Raji (cell line): ENCODE measurements around the gene TAL2.
A peak's percentile ranks its signal among the peaks of the same experiment; 100 is the strongest.

Source experiments
- POLR2A ChIP-seq: IDR thresholded peaks from 2 replicates; pipeline ENCODE4 v1.6.1; 2011; ENCODE audit warnings: low read depth, low read length, control low read depth; ENCODE audit not compliant: insufficient read depth

TAL2 gene

DNA sequence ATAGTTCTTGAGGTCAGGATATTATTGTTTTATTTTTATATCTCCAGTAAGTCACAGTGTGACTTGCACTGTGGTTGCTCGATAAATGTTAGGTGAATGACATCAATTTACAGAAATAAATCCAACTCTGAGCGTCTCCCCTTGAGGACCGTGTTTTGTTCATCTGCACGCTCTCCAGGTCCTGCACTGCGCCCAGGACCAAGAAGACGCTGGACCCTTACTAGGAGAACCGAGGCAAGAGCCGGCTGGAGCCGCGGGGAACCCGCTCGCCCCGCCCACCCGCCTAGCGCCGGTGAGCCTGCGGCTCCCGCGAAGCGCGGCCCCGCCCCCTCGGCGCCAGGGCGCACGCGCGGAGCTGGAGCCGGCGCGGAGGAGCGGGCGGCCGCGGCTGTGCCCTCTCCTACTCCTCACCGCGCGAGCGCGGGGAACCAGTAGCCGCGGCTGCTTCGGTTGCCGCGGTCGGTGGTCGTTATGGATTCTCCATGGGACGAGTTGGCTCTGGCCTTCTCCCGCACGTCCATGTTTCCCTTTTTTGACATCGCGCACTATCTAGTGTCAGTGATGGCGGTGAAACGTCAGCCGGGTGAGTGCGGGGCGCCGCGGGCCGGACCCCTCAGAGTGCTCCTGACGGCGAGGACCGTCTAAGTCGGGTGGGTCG lies 32.1 kb downstream of the TAL2 start, which contains the start of gene TMEM38B:
Gene TMEM38B, plus strand, starts transcription at position 352 of the 658 bp plus-strand sequence. Its CDS starts 120 bp downstream, at position 472.
- peak; percentile 80 for TF ChIP-seq POLR2A

DNA sequence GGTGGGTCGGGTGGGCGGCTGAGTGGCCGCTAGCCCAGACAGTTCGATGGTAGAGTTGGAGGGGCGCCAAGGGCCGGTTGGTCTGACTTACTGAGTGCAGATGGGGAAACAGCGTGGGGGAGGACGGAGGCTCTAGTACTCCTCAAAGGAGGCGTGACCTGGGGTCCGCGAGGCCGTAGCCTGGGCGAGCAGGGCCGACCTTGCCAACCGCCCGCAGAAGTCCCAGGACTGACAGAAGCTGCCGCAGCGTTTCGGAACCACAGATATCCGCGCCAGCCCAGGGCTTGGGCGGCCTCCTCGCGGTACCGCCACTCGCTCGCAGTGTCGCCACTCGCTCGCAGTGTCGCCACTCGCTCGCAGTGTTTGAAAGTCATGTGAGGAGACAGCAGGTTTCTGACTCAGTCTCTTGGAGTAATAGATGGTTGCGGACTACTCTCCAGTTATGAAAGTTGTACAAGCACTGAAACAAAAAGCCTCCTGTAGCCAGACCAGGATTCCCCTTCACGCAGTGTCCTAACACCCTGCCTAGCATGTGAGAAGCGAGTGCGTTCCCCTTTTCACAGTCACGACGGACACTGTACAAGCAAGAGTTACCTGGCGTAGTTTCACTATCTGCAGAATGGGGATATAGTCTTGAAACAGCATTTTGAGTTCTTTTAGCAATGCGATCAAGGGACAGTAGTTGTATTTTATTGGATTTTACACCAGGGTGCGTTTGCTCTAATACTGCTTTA lies 32.8 kb downstream of the TAL2 start:
- TF ChIP-seq POLR2A: no peak

DNA sequence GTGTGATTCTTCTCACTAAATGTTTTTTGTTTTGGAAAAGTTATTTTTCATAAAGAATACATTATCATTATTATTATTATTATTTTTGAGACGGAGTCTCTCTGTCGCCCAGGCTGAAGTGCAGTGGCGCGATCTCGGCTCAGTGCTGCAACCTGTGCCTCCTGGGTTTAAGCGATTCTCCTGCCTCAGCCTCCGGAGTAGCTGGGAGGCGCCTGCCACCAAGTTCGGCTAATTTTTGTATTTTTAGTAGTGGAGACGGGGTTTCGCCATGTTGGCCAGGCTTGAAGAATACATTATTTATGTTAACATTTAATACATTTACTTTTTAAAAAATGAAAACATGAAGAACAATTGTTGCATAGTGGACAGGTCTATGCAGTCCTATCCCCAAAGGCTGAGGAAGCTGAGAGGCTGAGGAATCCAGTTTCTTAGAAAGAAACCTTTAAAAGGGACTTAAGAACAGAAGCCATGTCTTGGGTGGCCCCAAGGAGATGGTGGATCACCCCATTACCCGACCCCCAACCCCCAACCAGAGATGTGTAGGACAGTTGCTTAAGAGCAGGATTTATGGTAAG lies 34.0 kb downstream of the TAL2 start:
- TF ChIP-seq POLR2A: no peak

DNA sequence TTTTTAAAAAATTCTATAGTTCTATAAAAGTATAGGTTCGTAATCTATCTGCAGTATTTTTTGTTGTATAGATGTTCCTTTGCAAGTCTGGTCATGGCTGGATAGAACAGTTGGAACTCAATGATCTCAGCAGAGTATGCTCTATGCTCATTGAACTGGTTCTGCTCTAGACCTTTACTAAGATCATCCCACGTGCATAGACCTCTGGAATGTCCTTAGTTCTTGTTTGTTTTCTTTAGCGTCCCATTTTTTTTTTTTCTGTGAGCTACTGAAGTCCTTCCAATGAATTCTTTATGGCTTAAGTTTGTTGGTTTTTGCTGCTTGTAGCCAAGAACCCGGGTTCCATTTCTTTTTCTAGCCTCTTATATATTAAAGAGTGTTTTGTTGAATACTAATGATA lies 35.6 kb downstream of the TAL2 start:
- no peak for TF ChIP-seq POLR2A

DNA sequence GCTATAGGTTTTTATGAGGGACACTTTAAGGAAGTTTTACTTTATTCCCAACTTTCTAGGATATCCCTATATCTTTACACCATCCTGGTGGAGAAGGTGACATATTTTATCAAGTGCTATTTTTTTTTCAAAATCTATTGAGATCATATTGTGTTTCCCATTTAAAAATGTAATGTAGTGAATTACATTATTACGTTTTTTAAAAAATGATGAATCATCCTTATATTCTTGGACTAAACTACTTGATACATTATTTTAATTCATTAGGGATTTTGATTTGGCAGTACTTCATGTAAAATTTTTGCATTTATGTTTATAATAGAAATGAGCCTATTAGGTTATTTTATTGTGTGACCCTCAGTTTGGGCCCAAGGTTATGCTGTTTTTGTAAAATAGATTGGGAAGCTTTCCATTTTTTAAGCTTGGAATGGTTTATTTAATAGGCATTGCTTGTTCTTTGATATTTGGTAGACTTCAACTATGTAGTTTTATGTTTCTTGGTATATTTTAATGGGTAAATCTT lies 36.2 kb downstream of the TAL2 start:
- no peak for TF ChIP-seq POLR2A

DNA sequence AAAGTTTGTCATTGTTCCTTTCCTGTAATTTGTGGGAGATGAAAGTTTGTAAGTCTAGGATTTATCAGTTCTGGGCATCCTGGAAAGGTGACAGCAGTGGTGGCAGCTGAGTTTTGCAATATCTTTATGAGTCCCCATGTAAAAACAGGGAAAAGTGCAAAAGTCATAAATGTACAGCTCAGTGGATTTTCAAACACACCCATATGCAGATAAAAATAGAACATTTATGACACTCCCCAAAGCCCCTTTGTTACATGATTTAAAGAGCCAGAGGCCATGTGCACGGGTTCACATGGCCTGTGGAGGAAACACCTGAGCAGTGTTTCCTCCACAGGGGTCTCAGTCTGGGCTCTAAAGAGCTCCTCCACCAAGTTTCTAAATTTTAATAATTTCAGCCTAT lies 38.4 kb downstream of the TAL2 start:
- TF ChIP-seq POLR2A: no peak

DNA sequence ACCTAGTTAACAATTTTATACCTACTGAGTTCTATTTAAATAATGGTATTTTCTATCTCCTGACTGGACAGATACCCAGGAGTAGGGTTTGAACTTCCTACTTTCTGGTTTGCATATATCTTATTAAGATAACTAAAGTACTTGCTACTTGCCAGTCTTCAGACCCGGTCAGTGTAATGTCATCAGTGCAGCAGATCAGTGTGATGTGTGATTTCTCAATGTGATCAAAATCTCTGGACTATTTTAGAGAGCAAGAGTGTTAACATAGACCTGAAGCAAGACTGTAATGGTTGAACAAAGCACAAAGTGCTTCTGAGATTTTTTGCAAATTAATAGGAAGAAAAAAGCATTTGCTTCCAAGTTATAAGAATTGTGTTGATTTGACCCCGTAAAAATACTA lies 38.9 kb downstream of the TAL2 start:
- TF ChIP-seq POLR2A: no peak

DNA sequence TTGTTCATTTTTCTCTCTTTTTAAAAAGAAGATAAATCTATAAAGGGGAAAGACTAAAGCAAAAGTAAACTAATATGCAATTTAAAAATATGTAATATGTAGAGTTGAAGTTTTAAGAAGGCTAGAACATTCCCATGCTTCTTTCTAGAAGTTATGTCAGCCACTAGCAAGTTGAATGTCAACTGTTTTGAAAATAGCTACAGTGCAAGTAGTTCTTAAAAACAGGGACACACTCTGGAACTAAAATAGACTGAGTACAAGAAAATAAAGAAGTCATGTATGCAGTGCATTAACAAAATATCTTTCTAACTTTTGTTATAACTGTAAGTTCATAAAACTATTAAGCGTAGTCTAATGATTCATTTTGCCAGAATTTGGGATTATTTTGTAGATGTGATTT lies 40.0 kb downstream of the TAL2 start:
- TF ChIP-seq POLR2A: no peak

DNA sequence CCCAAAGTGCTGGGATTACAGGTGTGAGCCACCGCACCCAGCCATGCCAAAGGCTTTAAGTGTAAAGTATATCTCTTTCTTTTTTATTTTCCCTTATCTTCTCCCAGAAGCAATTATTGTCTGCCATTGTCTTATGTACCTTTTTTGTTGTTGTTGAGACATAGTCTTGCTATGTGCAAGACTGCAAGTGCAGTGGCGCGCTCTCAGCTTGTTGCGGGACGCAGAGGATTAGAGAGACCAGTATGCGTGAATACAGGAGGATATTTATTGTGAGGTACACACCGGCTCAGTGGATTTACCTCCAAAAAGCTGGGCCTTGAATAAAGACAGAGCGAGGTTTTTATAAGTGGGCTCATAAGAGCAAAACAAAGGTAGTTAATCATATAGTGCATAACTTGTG lies 43.9 kb downstream of the TAL2 start:
- TF ChIP-seq POLR2A: no peak

DNA sequence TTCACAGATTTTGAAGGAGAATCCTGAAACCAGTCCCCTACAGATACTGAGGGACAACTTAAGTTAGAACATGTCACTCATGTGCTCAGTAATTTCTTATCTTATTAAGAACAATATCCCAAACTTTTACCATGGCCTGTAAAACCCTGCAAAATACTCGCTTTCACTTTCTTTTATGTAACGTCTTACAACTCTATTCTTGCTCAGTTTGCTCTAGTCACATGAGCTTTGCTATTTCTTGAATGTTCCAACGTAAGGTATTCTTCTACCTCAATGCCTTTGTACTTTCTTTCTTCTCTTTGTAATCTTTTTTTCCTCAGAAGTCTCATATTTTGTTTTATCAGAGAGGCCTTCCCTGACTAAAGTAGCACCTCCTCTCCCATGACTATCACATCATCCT lies 46.1 kb downstream of the TAL2 start:
- TF ChIP-seq POLR2A: no peak

DNA sequence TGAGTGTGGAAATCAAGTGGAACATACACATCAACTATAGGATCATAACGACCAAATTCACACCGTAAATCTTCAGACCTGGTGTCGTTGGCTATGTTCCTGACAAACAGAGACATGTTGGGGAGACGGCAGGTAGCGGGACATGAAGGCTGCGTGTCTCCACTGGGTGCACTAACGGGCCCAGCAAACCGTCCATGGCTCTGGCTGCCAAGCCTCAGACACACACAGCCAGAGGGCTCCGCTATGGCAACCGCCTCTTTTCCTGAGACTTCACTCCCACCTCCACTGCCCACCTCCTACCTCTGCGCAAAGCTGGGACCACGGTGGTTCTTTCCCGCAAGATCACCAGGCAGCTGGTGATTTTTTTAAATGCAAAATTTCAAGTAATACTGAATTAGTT lies 48.4 kb downstream of the TAL2 start:
- no peak for TF ChIP-seq POLR2A

DNA sequence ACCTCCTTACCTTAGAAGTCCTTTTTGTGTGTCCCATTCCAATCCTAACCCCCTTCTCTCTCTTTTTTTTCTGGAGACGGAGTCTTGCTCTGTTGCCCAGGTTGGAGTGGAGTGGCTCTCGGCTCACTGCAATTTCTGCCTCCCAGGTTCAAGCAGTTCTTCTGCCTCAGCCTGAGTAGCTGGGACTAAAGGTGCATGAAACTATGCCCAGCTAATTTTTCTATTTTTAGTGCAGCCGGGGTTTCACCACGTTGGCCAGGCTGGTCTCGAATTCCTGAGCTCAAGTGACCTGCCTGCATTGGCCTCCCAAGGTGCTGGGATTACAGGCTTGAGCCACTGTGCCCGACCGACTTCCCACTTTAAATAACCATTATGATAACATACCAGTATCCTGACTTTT lies 49.6 kb downstream of the TAL2 start:
- no peak for TF ChIP-seq POLR2A

DNA sequence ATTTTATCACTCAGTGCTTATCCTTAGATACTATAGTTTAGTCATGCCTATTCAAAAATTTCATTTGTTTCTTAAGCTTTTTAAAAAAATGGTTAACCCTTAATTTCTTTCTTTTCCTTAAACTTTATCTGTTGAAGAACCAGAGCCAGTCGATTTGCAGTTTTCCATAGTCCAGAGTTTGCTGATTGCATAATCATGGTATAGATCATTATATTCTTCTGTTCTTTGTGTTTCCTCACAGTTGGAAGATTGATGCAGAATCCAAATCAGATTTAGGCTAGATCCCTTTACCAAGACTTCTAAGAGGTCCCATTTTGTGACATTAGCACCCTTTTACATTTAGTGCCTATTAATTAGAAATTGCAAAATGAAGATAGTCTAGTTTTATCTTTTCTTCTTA lies 50.0 kb downstream of the TAL2 start:
- TF ChIP-seq POLR2A: no peak
